Measurements from ENCODE around the gene PPP1R1C.
"Not testable (repeated sequence)": the region's sequence is repeated elsewhere in the genome, so short reads cannot be mapped to it uniquely, and the experiment has no call there.

Gene PPP1R1C

DNA sequence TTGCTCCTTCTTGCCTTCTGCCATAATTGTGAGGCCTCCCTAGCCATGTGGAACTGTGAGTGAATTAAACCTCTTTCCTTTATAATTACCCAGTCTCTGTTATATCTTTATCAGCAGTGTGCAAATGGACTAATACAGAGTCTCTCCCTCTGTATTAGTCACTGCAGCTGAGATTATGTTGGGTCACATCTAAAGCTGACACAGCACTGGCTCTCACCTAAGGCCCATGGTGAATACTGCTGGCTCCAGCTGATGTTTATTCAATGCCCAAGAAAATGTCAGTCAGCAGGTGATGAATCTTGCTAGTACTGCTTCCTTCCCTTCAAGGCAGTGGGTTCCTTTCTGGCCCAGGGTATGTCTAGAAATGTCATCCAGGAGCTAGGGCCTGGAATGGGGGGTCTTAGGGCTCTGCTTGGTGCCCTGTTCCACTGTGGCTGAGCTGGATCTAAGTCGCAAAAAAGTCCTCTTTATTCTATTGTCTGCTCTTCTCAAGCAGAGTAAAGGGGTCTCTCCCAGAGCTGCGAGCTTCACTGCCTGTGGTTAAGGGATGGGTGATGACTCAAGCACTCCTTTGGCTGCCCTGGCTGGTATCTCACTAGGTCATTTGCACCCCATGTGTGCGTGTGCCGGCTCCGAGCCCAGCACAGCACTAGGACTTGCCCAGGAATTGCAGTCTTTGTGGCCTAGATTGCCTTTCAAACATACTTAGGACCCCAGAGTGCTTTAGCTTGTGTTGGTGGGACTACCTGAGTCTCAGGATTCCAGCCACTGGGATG is 29.9 kb downstream of the PPP1R1C start:
- DNase-seq: no peak

DNA sequence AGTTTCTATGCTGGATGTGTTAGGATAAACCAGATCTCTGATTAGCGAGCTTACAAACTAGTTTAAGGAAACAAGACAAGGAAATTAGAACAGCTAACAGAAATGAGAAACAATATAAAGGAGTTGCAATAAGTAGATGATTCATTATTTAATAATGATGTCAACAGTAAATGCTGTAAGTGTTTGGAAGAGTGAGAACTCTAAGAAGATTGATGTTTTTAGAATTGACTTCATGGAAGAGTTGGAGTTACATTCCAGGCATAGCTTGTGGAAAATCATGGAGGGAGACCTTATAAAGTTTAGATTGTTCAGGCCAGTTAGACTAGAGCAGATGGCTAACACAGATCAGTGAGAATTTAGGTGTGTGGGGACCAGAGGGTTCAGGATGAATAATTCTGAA is 32.6 kb downstream of the PPP1R1C start:
- no peak for DNase-seq

DNA sequence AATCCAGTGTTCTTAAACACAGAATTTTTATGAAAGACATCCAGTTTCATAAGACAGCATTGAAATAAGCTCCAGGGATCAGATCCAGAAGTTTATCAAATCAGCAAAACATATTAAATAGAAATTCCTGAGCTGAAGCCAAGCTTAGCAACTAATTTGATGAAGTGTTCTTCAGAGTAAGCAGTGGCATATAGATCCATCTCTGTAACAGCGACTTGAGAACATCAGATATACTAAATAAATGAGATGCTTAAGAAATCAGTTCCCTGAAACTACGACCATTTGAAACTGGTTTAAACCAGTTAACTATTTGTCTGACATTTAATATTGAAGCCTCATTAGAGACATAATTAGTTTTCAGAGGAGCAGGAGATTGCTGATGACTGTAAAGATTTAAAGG is 34.1 kb downstream of the PPP1R1C start:
- DNase-seq: no peak

DNA sequence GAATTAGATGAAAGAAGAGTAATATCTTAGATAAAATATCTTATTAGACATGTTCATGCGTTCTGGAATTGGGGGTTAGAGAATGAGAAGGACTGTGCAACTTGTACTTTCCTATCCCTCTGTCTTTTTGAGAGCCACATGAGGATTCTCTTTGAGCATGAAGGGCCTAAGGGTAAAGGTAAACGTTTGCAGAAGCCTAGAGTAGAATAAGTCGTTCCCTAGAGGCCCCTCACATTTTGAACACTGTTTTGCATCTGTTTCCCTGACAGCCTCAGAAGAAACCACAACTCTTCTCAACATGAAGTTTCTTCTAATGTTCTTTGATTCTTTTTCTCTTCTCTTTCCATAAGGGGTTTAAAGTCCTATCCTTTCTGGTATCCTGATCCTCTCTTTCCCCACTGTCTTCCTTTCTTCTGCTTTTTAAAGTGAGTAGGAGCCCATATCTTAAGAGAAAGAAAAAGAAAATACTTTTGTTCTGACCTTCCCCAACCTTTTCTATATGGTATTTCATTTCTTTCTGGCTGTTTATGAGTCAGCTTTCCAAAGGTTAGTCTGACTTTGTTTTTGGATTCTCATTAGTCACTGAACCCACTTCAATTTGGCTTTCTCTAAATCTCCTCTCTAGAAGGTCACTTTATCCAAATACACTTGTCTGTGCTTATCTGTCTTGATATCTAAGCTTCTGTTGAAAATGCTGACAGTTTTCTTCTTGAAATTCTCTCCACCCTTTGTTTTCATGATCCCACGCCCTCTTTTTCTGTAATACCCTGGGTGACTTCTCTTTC is 34.8 kb downstream of the PPP1R1C start:
- DNase-seq: peak; percentile 31

DNA sequence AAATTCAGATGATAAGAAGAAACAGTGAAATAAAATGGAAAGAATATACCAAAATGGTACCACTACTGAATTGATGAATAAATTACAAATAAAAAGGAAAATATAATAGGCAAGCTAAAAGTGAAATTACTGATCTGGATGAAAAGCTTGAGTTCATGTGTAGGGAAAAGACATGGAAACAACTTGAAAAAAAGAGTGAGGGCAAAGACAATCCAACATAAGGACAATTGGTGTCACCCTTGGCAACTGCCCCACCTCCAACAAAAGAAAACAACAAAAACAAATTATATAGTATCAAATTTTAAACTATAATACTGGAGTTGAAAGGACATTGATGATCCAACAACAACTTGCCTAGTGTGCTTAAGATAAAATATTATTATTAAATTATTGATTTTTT is 37.6 kb downstream of the PPP1R1C start:
- DNase-seq: no peak

DNA sequence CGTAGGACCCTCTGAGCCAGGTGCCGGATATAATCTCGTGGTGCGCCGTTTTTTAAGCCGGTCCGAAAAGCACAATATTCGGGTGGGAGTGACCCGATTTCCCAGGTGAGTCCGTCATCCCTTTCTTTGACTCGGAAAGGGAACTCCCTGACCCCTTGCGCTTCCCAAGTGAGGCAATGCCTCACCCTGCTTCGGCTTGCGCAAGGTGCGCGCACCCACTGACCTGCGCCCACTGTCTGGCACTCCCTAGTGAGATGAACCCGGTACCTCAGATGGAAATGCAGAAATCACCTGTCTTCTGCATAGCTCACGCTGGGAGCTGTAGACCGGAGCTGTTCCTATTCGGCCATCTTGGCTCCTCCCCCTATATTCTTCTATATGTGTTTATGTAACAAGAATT is 45.2 kb downstream of the PPP1R1C start:
- not testable (repeated sequence) for DNase-seq

DNA sequence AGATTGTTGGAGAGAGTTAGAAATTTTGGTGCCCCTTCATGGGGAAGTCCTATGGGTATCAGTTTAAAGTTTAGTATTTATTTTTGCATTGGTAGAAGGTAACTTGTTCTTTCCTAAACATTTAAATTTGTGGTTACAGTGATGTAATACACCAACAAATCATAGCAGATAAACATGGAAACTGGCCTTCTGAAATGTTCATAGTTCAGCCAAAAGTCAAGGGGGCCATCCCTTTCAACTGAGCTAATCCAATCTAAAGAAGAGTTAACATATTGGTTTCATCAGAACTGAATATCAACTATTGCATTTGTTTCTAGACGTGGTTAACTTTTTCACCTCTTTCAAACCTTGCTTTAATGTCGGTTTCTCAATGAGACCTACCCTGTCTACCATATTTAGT is 46.3 kb downstream of the PPP1R1C start:
- DNase-seq: no peak

DNA sequence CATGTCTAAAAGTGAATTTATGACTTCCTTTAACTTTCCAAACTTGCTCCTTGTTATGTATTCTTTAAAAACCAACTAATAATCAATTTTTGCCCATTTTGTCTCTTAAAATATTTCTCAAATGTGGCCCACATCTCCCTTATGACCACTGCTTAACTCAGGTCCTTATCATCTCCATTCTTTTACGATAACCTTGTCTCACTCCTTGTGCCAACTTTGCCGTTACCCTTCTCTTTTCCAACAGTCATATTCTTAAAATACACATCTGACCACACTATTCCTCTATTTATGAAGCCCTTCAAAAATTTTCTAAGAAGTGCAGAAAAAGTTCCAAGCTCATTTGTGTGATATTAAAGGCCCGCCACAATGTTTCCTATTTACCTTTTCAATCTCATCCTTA is 47.8 kb downstream of the PPP1R1C start:
- no peak for DNase-seq

DNA sequence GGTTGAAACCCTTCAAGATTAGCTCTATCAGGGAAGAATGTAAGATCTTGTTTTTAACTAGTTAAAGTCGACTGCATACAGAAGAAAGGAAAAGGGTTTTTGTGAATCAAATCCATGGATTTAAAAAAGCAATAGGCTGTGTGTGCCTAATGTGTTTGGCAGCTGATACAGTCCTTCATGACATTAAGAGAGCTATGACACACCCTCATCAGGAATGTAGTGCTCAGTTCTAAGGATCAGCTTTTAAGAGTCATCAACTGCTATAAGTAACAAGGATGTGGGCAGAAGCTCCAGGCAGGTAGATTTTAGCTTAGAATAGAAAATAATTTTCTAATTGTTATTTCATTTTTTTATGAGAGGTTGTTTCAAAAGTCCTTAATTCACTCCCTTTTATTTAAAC is 52.9 kb downstream of the PPP1R1C start:
- DNase-seq: no peak

DNA sequence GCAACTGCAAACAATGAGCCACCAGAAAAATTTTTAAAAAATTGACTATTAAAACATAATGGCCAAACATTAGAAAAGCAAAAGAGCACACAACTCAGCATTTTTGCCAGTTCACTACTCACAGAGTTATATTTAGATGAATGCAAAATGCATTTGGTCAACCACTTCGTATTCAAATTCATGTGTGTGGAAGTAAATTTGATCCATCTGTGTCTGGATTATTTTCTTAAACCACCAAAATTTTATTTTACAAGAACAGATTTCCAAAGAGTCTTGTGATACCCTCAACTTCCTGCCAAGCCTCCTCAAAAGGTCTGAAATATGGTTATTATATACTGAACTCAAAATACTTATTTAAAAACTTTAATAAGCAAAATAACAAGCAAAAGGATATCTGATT is 57.4 kb downstream of the PPP1R1C start:
- DNase-seq: peak; percentile 2

DNA sequence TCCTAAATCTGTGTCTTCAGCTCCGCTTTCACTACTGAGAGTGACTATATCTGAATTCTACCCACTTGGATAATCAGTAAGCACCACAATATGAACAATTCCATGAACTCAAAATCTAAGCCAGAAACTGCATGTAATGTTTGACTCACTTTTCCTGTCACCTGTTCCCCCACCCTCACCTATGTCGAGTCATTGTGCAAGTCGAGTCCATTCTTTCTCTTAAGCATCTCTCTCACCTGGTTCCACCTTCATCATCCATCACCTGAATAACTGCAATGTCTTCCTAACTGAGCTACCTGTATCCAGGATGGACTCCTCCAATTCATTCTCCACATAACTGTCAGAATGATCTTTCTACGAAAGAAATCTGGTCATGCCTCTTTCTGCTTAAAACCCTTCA is 58.2 kb downstream of the PPP1R1C start:
- no peak for DNase-seq

DNA sequence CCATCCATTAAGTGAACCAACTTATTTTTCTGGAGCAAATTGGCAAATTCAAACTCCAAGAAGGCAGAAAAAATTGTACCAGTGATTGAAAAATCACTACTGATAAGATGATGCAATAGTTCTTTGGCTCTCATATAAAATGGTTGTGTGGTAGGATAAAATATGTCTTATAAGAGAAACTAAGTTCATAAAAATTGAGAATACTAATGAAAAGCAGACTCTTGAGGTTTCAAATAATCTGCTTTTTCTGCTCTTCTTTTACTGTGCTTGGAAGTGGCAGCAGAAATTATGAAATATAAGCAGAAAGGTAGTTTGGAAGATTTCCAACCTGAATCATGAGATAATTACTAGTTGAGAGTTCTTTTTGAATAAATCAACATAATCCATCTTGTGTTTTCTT is 61.9 kb downstream of the PPP1R1C start:
- no peak for DNase-seq

DNA sequence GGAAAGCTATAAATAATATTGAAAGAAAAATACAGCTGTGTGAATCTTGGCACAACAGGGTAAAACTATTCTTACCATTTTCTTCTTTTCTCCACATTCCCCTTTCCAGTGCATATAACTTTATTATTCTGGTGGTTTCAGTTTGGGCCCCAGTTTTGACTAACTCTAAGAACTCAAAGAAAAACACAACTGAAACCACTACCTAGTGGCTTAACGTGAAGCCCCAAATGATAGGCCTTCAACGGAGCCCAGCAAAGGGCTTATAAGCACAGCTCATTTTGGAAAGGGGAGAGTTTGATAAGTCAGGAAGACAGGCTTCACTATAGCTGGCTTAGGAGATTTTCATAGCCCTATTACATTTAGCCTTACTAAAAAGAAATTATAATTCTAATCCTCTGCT is 62.4 kb downstream of the PPP1R1C start:
- no peak for DNase-seq

DNA sequence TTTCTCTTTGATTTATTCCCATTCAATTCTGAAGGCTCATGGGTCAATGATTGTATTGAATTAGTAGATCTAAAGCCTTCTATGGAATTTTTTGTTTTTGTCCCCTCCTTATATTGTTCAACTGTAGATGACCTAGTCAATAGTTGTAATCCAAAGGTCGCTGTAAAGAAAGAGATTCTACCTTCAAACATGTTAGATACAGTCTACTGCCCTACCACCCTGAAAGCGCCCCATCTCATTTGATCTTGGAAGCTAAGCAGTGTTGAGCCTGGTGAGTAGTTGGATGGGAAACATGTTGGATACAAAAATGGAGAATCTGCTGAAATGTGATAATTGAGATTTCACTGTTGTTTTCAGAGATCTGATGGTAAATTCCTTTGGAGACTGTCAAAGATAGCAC is 63.0 kb downstream of the PPP1R1C start:
- no peak for DNase-seq

DNA sequence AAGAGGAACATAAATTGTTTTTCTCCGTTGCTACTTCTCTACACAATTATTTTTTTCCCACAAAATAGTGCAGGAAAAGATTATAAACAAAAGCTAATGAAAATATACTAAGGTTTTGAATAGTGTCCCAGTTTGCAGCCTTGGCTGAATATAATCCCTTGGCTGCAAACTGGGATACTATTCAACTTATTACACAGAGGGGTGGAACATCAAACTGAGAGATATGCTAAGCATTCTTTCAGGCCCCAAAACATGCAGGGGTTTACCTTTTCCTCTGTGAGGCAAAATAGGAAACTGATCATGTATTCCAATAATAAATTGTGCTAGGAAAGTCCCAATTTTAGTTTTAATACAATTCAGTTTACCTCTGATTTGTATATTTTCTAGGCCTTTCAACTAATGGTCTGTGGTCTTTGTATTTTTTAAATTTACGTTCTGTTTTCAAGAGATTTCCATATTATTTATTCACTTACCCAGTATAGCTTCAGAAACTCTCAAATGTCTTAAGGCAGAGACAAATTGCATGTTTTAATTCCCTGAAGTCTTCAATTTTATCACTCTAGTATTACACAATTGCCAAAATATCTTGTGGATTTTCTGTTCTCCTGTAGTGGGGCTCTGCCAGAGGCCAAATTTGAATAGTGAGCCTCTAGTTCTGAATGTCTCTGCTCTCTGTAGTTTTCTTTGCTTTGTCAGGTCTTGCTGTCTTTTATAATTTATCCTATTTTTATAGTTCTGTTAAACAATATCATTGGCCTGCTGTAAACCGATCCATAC is 63.9 kb downstream of the PPP1R1C start:
- DNase-seq: no peak

DNA sequence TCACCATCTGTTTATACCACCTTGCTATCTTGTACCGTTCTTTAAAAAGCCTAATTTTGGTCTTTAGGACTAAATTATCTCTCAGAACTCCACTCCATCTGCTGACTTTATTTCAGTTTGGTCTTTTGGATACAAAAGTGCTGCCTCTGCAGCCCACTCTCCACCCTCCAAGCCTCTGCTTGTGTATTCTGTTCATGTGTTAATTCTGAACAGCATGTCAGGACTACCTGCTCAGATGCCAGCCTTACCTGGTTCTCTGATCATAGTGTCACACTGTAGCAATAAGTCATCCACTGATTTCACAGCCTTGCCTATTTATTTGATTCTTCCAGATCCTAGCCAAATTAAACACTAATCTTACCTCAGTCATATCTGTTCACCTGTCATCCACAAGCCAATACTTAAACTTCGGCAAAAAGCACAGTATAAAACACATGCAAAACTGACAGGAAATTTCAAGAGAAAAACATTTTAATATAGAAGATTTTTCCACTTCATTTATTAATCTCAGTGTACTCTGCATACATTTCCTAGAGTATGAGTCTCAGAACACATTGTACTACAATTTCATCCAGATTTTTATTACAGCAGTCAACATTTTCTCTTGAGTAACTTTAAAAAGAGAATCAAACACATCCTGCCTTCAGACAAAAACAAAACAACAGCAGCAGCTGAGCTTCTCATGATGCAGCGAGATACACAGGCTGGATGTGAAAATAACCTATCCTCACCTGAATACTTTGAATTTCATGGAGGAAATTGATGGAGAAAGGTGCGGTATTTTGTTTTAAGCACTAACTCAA is 64.9 kb downstream of the PPP1R1C start:
- no peak for DNase-seq

DNA sequence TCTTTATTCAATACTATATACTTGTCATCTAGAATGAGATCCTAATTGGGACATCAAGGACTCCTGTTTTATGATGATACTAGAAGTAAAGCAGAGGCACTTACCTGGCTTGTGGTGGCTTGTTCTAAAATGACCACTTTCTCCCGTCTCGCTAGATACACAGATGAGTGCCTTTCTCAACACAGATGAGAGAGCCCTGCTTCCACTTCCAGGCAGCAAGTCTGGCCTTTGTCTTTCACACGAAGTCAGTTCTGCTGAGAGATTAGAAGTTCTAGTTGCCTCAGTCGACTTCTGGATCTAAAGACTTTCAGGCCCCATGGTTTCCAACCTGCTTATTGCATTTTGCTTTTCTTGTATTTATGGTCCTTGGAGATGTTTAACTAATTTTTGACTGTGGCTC is 70.3 kb downstream of the PPP1R1C start:
- no peak for DNase-seq

DNA sequence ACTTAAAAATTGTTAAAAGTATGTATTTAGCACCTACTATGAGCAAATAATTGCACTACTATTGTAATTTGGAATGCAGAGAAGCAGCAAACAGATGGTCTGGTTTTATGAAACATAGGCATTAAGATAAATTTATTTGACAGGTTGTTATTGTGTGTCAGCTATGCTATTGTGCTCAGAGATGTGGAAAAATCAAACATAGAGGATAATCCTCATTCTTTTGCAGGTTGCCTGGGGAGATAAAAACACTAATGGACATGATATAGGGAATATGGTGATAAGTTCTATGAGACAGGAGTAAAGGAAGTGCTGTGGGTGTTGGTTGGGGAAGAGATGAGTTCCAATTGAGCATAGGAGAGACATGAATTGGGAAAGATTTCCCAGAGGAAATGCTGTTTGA is 71.3 kb downstream of the PPP1R1C start:
- no peak for DNase-seq

DNA sequence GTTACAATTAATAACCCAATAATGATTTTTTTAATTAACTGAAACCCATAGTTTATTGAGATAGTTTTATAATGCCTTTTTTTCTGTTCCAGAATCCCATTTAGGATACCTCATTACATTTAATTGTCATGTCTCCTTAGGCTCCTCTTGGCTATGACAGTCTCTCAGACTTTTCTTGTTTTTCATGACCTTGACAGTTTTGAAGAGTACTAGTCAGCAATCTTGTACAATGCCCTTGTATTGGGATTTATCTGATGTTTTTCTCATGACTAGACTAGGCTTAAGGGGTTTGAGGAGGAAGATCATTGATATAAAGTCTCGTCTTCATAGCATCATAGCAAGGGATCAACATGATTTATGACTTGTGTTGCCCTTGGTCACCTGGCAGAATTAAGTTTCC is 72.4 kb downstream of the PPP1R1C start:
- DNase-seq: no peak

DNA sequence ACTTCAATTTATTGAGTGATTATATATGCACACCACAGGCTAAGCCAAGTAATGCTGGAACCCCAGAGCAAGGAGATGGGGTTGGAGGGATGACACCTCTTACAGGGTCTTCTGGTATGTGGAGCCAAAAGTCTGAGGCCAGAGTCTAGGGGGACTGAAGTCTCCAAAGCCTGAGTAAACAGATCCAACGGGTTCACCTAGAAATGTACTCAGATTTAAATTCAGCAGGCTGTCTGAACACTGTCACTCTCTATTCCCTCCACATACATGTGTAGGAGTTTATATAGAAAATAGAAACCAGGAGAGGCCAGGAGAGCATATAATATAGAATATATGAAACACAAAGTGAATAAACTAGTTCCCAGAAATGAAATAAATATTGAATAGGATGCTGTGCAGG is 76.1 kb downstream of the PPP1R1C start:
- no peak for DNase-seq

DNA sequence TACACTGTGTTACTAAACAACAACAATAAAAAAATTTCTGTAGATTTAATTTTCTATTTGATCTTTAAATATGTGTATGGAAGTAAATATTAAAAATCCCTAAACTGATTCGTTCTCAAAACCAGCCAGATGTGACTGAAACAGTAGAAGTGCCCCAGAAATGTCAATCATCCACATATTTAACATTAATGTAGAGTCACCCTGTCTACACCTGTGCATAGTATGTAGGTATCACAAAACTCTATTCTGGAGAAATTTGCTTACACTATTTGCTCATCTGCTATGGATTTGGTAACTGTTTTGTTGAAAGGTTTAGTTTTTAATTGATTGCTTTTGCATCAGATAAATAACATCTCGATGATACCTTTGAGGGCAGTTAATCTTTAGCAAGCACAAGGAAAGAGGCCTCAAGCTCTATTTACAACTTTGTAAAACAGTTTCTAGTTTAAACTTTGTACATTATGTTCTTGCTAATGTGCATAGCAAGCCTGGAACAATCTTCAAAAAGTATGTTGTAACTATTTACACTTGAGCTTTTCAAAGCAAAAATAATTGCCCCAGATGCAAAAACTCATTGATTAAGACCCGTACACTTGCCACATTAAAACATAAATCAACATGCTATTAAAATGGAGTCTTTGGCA is 76.8 kb downstream of the PPP1R1C start:
- DNase-seq: no peak

DNA sequence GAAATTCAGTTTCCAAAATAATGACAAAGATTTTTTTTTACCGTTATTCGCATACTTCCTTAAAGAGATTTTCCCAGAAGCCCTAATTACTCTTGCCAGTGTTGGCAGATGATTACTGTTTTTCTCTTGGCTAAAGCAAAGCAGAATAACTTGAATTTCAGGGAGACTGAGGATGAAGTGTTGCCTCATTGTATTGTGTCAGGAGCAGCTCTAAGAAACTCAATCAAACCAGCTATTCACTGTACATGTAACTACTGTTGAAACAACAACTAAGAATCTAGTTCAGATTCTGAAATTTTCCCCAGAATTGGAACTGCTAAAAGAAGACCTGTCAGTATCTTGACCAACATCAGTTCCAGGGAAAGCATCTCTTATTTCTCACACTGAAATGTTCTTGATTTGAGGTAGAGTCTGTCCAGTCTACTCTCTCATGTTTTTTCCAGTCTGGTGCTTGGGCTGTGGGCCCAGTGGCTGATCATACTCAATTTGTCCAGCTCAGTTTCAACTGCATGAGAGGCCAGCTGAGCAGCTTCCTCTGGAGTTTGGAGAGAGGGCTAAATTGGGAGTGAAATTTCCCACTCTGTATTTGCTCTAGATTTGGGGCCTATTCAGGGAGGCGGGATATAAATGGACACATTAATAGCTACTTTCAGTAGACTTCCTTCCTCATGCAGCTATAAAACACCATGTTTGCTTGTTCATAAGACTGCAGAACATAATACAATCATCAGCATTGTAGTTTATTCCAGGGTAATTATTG is 78.5 kb downstream of the PPP1R1C start:
- no peak for DNase-seq
